Stimulated activated CD4-positive, alpha-beta T cell treated with anti-CD3 and anti-CD28 coated beads, Interleukin-12 subunit alpha, Interleukin-12 subunit beta, amount 100 ng/mL, for 48 hours (primary cell): ENCODE measurements around the gene GPR68.
"Not testable (repeated sequence)": the region's sequence is repeated elsewhere in the genome, so short reads cannot be mapped to it uniquely, and the experiment has no call there.

Experiments
- DNase-seq, 3 donors: peaks; one replicate each; pipeline ENCODE4 v3.0.0-alpha.2; 2020; ENCODE audit warnings: low read depth in 2 of 3, low spot score in 1 of 3

Gene GPR68

DNA sequence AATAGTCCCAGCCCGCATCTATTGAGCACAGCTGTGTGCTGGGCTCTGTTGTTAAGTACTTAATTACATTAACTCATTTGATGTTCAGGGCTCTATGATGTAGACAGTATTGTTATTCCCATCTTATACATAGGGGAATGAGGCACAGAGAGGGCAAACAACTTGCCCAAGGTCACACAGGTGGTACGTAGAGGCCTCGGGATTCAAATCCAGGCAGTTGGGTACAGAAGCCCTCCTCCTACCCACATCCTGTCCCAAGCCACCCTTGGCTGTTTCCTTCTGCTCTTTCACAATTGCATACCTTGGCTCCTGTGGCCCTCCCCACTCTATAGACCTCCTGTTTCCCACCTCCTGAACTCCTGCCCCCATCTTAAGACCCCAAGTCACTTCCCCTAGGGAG, 10.0 kb upstream of the GPR68 start:
- DNase-seq = no peak

DNA sequence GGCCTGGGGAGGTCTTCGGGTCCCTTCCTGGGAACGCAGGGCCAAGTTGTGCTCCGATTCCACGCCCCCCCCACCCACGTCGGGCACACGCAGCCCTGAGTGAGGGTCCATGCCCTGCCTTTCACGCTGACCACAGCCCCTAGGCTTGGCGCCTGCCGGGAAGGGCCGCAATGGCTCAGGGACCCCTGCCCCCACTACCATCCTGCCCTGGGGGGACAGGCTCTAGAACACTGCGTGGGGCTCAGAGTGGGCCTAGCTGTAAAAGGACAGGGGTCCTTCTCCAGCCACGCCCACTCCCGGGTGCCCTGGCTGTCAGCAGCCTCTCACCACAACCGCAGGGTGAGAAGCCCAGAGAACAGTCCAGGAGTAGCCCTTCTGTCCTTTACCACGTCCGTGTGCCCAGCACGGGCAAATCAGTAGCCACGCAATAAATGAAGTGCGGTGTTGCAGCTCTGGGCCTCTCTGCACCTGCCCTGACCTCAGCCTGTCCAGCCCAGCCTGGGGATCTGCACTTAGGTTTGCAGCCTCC, 9.4 kb upstream of the GPR68 start:
- DNase-seq = no peak

DNA sequence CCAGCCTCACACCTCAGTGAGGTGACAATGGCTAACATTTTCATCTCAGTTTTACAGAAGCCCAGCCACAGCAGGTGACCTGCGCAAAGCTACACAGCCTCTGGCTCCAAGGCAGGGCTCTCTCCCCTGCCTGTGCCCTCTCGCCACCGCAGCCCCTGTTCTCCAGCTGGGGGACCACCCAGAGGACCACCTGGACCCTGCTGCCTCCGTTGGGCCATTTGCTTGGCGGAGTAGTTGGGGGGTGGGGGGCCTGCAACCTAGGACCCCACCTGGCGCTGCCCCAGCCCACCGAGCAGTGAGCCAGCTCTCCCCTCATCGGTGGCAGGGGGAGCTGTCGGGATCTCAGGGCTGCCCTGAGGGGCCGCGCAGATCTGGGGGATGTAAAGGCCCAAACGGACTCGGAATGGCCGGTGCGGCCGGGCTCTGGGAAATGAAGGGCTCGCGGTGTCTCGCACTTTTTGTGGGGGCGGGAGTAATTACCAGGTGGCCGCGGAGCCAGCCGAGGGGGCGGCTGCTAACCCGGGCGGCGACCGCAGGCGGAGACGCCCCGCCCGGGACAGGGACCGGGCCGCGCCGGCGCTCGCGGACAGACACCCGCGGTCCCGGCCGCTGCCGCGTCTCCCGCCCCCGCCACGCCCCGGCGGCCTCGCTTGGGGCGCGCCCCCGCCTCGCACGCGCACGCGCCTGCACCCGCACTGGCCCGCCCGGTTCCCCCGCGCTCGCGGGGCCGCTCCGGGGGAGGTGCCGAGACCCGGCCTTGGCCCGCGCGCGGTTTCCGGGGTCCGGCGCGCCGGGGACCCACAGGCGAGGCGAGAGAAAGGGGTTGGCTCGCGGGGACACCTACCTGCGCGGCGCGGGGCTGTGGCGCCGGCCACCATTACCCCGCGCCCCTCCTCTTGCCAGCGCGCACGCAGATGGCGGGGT, 8.6 kb upstream of the GPR68 start:
- no peak for DNase-seq

DNA sequence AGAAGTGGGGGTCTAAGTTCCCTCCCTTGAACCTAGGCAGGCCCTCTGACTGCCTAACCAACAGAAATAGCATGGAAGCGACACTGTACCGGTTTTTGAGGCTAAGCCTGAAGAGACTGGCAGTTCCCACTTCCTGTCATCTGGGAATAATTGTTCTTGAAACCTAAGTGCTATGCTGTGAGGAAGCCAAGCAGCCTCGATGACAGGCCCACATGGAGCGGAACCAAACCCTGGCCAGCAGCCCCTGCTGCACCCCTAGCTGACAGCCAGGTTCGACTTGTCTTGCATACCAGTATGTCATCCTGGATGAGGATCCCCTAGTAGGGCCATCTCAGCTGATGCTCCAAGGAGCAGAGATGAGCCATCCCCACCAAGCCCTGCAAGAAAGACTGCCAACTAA, 6.4 kb upstream of the GPR68 start:
- DNase-seq = no peak

DNA sequence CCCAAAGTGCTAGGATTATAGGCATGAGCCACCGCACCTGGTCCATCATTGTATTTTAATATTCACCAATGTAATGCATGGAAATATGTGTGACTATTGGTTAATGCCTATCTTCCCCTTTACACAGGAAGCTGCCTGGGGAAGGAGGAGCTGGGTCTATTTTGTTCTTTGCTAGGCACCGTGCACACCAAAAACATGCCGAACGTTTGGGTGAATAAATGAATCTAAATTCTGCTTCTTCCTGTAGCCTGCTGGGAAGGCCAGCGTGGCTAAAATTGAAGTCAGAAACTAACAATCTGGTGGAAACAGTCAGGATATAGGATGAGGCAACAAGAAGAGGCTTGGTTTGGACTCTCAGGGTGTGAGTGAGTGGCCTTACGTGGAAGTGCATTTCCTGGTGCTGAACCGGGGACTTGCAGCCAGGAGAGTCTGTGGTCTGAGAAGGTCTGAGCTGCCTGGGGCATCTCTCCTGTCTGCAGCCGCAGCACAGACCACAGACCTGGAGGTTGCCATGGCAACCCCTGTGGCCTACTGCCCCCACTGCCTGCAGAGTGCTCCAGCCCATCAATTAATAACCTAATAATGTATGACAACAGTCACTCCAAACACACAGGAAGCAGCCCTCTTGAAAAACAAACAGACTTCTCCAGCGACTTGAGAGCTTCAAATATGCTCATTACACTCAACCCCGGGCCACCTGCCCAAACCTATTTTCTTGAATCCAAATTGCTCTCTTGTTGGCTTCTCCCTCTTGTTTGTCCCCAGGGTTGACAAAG, 5.5 kb upstream of the GPR68 start:
- no peak for DNase-seq

DNA sequence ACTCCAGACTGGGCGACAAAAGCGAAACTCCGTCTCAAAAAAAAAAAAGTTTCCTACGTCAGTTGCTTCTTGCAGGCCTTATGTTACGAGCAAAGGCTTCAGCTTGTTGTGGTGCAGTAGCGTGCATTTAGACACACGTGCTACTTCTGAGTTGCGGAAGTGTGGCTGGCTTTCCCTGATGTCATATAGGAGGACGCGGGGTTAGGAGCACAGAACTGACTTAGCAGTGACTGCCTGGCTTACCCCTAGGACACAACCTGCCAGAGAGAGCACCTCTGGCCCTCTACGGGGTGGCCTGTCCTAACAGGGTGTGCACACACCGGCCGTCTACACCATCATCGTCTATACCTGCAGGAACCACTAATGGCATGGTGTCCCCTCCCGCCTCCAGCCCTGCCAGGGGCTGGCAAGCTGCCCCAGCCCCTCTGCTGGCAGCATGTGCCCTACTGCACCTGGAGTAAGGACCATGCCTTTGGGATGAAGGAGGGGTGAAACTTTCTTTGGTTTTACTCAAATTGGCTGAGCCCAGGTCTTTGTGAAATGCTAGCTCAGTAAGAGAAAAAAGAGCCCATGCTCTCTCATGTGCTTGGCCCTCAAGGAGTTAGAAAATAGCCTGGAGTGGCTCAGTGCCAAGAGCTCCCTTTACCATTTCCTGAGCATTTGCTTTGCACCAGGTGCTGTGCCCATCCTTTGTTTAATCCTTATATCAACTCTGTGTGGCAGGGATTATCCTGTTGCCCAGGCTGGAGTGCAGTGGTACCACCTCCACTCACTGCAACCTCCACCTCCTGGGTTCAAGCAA, 1.7 kb upstream of the GPR68 start:
- DNase-seq = peak; percentile 52 to 72 (median 65)

DNA sequence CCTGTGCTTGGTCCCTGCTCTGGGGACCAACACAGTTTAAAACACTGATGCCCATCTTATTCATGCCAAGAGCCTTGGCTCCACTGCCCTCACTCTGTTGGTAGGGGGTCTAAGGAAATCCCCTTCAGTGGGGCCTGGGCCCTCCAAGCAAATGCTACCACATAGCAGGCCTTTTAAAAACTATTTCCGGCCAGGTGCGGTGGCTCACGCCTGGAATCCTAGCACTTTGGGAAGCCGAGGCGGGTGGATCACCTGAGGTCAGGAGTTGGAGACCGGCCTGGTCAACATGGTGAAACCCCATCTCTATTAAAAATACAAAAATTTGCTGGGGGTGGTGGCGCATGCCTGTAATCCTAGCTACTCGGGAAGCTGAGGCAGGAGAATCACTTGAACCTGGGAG, 1.1 kb upstream of the GPR68 start:
- not testable (repeated sequence) for DNase-seq

DNA sequence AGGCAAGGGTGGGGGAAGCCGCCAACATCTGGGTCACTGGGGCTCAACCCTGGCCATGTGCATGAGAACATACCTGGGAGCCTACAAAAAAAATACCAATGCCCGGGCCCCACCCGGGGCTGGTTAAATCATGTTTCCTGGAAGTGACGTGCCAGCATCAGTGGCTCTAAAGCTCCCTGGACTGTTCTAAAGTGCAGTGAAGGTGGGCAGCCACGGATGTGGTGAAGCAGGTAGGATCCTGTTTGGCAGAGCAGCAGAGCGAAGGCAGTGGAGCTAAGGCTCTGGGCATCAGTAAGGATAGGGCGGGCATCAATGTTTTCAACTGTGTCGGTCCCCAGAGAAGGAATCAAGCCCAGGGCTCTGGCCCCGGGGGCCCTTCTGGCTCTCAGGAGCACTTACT, 525 bp upstream of the GPR68 start:
- DNase-seq = peak in 1 of 3 donors; percentile 52

DNA sequence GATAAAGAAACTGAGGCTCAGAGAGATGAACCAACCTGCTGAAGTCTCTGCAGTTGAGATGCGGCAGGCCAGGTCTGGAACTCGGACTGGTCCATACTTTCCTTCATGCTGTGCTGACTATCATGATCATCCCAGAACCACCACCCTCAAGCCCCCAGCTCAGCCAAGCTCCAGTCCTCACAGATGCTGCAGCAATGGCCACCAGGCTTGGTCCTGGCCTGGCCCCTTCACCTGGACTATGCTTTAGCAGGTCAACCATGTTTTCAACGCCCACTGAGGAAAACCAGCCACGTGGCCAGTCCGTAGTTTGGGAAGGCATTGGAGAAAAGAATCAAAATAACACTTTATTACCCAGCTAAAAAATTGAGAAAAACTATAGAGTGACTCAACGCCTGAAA, 1.4 kb downstream of the GPR68 start:
- DNase-seq = no peak

DNA sequence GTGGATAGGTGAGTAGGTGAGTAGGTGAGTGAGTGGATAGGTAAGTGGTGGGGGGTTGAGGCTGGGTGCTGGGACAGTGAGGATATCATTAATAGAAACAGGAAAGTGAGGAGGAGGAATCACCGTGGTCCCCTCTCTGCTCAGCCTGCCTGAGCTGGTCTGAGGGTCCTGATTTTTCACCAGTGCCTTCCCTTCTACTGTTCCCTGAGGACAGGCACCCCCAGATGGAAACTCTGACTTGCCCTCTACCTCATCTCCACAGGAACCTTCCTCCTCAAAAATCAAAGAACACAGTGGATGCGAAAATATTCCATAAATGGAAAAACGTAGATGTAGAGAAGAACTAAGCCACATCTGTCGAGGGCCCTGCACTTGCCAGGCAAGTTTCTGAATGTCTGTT, 1.9 kb downstream of the GPR68 start:
- DNase-seq = no peak

DNA sequence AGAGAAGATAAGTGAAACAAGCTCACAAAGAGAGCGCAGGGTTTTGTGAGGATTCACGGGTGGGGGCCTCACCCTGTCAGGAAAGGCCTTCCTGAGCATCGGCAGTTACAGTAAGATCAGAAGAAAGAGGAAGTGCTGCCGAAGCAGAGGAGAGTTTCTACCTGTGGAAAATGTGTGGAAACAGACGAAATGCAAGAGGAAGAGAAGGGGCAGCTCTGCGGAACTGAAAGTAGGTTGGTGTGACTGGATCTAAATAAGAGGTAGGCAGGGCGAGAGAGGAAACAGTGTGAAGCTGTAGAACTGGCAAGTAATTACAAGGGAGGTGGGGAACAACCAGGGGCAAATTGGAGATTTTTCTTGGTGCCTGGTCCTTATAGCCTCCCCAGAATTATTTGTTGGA, 2.6 kb downstream of the GPR68 start:
- DNase-seq = no peak

DNA sequence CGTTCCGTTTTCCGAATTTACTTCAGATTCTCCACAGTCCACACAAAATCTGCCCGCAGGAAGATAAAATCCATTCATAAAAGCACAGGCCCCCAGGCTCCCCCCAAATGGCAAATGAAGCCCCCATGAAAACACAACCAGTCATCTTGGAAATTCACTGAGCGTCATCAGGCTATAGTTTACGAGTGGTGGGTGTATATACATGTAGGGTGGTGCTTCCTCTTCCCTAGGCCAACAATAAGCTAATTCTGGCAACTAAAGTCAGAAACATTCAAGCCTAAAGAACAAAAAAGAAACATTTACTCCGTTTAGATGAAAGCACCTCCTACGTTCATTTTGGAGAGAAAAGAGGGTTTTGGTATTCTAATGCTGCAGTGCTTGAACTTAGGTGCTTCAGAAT, 5.8 kb downstream of the GPR68 start:
- no peak for DNase-seq

DNA sequence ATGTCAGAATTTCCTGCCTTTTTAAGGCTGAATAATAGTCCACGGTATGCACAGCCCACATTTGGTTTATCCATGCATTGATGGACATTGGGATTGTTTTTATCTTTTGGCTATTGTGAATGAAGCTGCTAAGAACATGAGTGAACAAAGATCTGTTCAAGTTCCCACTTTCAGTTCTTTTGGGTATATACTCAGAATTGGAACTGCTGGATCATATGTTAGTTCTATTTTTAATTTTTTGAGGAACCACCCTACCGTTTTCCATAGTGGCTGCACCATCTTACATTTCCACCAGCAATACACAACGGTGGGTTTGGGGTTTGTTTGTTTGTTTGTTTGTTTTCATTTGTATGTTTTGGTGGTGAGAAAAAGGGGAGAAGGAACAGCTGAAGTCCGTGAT, 6.4 kb downstream of the GPR68 start:
- DNase-seq = no peak

DNA sequence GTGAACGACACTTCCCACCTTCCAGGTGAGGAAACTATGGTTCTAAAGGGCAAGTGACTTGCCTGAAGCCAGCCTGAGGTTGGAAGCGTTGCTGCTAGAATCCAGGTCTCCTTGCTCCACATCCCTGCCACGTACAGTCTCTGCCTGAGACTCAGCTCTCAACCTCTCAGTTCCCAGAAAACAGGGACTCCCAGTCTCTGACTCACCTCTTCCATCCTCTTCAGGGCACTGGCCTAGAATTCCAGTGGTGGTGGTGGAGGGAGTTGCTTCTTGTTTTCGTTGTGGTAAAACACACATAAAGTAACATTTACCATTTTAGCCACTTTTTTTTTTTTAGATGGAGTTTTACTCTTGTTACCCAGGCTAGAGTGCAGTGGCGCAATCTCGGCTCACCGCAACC, 7.3 kb downstream of the GPR68 start:
- DNase-seq = no peak

DNA sequence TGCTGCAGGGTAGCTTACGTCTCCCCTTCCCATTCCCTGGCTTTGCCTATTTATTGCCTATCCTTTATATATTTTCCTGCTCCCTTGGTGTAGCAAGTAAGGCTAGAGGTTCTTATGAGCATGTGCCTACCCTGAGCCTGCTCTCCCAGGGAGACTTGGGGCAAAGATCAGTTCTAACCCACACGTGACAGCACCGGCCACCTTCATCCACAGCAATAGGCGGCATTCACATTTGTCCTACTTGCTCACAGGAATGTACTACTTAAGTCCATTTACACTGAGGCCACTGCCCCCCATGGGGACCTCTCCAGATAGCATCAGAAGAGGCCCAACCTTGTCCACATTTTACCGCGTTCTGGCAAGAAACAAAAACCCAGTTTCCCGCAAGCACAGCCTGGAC, 8.7 kb downstream of the GPR68 start:
- no peak for DNase-seq

DNA sequence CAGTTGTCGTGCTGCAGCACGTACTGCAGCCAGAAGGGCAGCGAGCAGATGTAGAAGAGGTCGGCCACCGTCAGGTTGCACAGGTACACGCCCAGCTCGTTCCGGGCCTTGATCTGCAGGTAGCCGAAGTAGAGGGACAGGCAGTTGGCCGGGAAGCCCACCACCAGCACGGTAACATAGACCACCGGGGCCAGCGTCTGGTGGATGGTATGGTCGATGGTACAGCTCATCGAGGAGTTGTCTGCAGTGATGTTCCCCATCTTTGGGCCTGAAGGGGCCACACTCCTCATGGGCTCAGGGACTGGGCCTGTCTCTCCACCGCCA, 9.8 kb downstream of the GPR68 start:
- DNase-seq = no peak

DNA sequence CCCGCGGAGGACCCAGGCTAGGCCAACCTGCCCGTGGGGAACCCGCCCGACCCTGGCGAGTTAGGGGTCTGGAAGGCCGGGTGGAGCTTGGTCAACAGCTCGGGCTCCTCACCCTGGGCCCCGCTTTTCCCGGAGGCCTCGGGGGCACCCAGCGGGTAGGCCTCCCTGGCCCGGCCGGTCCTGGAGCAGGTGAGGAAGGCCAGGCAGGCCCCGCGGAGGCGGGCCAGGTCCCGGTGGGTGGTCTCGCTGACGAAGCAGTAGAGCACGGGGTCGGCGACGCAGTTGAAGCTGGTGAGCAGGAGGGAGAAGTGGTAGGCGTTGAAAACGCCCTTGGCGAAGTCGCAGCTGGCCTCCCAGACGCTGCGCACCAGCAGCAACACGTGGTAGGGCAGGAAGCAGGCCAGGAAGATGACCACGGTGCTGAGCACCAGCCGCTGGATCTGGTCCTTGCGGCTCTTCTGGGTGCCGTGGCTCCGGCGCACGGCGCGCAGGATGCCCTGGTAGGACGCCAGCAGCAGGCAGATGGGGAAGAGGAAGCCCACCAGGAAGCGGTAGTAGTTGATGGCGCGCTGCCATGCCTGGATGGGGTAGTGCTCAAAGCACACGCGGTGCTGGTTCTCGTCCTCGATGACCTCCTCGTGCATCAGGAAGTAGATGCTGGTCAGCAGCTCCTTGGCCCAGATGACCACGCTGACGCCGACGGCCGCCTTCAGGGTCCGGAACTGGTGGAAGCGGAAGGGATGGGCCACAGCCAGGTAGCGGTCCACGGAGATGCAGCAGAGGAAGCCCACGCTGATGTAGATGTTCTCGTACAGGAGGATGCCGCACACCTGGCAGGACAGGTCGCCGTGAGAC, 10.3 kb downstream of the GPR68 start:
- no peak for DNase-seq

DNA sequence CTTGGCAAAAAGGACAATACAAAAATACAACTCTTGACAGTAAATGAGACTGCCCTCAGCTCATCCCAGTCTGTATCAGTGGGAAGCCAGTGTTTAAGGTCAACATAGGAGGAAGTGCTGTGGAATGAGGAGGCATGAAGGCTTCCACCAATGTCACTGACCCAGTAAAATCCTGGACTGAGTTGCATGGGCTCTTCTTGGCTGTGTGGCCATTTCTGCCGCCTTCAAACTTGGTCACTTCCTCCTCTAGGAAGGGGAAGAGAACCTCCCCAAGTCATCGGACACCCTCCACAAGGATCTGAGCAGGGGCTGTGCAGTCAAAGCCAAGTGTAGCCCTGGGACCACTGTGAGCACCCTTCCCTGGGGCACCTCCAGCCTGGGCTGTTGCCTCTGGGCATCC, 11.9 kb downstream of the GPR68 start:
- no peak for DNase-seq

DNA sequence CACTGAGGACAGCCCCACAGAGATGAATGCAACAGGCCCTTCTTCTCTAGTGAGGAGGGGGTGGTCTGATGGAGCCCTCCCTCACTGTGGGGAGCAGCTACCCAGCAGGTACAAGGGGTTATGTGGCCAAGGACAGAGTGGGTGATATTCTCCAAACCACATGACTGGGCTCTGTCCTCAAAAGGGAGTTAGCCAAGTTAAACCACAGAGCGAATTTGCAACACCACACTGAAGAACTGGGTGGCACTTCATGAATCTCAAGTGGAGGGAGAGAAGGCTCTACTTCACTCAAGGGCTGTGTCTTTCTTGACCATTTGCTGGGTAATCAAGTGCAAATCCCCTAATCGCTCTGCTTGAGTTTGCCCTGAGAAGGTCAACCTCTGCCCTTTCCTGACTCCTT, 12.5 kb downstream of the GPR68 start:
- DNase-seq = no peak

DNA sequence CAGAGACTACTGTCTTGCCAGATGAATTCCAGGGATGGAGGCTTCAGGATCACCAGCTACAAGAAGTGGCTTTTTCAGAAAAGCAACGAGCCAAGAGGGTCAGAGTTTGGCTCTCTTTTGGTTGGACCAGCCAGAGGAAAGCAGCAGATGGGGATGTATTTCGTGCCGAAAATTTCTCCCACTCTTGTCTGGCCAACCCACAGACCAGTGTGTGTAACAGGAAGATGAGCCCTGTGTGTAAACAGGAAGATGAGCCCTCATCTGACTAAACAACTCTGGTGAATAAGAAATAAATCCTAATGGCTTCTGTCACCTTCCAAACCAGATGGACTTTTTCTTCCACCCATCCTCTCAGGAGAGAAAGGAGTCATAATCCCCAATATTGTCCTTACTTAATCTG, 13.1 kb downstream of the GPR68 start:
- no peak for DNase-seq
